IPS-18c (cell line): ENCODE results near the gene ABLIM1.

Experiments used
- H3K4me3 ChIP-seq: 2 replicates; pipeline ENCODE4 v1.7.0; 2013; ENCODE audit warnings: low read depth, mild to moderate bottlenecking, low read length, moderate library complexity; ENCODE audit not compliant: insufficient read depth
- H3K9me3 ChIP-seq: one replicate; pipeline ENCODE4 v1.6.1; 2013; ENCODE audit warnings: mild to moderate bottlenecking, low read length, moderate library complexity; ENCODE audit not compliant: control insufficient read depth, insufficient read depth

Gene ABLIM1

GRCh38 chr10:114444819-114445218, 213.3 kb downstream of the ABLIM1 start:
- H3K4me3 ChIP-seq: no peak overlapping the region
- H3K9me3 ChIP-seq: no peaks in the 10 kb centered on the region

GRCh38 chr10:114442091-114442630, 215.9 kb downstream of the ABLIM1 start:
- Histone ChIP-seq H3K9me3 (no peaks in the 10 kb centered on the region), H3K4me3 (no peak overlapping the region)

- H3K4me3 ChIP-seq: no peak overlapping the region
- H3K9me3 ChIP-seq: no peaks in the 10 kb centered on the region
These were observed 217.0 kb downstream of the ABLIM1 start for GRCh38 chr10:114441107-114441506.

GRCh38 chr10:114437473-114438292, 220.4 kb downstream of the ABLIM1 start:
- H3K9me3 ChIP-seq: no peaks in the 10 kb centered on the region
- H3K4me3 ChIP-seq: no peak overlapping the region

DNA sequence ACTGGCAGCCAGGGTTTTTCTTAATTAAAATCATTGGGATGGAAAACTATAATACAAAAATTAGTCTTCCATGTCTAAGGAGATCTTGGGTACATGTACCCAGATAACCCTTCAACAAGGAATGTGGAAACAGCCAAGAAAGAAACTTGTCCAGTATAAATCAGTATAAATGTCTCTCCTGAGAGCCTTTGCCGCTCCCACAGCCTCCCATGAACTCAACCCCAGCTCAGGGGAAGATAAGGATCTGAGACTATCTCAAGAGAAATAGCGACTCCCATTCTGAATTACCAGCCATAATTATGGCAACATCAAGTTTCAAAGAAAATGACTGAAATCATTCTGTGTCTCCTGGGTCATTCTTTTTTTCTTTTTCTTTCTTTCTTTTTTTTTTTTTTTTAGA, 221.1 kb downstream of the ABLIM1 start:
- H3K4me3 ChIP-seq: no peak overlapping the region
- no peaks in the 10 kb centered on the region for H3K9me3 ChIP-seq

DNA sequence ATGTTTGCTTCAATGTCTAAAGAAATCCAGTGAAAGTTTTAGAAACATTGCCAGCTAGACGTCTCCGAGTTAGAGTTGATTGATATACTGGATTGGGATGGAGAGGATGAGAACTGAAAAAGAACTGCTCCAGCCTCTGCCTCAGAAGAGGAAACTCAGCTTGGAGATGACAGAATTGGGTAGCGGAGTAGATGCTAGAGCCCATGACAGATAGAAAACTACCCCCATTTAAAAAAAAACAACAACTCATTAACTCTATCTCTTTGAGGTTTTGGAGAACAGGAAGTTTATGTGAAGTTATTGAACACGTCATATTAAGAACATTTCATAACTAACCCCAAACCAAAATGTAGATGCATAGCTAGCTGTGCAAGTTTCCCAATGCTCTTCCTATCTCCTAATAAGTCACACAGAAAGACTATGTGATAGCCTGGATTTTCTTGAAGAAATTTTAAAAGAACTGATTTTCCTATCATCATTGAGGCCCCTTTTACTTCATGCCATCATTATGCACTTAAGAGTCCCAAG, 225.4 kb downstream of the ABLIM1 start:
- Histone ChIP-seq H3K4me3 (no peak overlapping the region), H3K9me3 (no peaks in the 10 kb centered on the region)

DNA sequence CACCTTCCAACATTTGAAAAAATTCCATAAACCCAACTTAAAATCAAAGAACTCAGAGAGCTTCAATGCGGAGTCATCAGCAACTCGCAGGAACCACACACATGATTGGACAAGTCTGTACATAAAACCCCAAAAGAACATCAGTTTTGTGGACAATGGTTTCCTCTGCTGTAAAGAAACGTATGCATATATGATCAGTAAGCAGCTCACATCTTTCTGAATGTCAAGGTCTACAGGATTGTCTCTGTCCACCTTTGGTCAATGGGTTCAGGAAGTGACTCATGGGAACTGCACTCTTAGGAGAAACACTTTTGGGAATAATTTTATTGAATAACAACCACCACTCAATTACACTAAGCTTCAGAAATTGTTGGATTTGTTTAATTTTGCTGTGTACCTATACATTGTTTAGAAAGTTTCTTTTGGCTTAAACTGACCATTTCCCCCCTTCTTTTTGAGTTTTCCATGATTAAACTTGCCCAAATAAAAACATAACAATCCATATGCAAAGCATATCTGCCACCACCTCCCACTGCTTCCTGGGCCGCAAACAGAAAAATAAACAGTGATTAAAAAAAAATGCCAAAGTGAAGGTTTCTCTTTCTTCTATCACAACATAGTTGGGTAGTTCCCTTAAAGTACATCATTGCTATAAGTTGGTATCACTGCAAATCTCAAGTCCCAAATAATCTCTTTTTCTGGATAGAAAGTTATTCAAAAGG, 226.5 kb downstream of the ABLIM1 start:
- Histone ChIP-seq H3K9me3 (no peaks in the 10 kb centered on the region), H3K4me3 (no peak overlapping the region)

GRCh38 chr10:114430688-114431413, 227.2 kb downstream of the ABLIM1 start:
- no peak overlapping the region for H3K4me3 ChIP-seq
- no peaks in the 10 kb centered on the region for H3K9me3 ChIP-seq

DNA sequence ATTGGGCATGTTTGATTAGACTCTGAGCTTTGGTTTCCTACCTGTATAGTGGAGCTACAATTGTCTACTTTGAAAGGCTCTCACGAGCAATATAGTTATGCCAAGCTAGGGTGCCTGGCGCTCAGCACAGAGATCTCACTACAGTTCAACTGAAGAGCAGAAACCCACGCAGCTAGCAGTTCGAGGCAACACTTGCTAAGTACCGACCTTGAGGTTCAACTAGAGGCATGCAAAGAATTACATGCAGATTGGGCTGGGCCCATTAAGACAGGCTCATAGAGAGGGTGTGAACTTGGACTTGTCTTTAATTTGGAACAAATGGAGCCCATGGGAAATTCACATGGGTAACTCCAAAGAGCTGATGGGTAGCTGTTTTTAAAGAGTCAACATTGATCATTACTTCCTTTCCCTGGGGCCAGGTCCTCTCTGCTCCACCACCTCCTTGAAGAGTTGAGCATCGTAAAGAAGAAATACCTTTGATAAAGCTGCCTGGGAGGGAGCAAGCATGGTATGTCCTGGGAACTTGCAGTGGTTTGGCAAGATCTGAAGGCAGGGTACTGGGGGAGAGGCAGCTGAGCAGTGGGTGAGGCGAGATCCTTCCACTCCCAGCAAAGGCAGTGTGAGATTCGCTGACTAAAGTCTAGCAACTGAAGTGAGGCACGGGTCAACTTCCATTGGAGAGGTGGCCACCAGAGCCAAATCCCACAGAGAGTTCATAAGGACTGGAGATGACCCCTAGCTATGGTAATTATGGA, 228.3 kb downstream of the ABLIM1 start:
- H3K4me3 ChIP-seq: no peak overlapping the region
- no peaks in the 10 kb centered on the region for H3K9me3 ChIP-seq

GRCh38 chr10:114427124-114427852, 230.8 kb downstream of the ABLIM1 start:
- no peak overlapping the region for H3K4me3 ChIP-seq
- H3K9me3 ChIP-seq: no peaks in the 10 kb centered on the region

GRCh38 chr10:114426476-114426875, 231.6 kb downstream of the ABLIM1 start:
- no peak overlapping the region for H3K4me3 ChIP-seq
- no peaks in the 10 kb centered on the region for H3K9me3 ChIP-seq

DNA sequence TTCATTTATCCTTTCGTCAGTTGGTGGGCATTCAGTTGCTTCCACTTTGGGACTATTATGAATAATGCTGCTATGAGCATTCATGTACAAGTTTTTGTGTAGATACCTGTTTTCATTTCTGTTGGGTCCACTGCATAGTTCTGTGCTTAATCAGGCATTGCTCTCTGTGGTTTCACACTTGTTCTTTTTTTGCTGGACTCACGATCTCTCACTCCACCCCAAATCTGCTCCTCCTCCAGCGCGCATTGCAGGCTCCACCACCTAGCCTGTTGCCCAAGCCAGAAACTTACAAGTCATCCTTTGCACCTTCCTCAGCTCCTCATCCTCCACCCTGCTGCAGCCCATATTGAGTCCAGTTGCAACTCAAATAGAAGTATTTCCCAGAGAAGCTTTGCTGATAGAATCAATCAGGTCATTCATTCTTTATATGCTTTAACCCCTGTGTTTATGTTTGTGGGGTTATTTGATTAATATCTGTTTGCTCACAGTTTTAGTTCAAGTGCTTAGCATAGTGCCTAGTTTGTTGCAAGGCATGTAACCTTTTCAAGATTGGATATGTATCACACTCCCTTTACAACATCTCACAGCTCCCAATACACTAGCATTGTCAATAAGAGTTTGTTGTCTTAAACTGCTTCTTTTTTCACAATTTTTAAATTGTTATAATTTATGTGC, 237.1 kb downstream of the ABLIM1 start:
- no peak overlapping the region for H3K4me3 ChIP-seq
- H3K9me3 ChIP-seq: no peaks in the 10 kb centered on the region

DNA sequence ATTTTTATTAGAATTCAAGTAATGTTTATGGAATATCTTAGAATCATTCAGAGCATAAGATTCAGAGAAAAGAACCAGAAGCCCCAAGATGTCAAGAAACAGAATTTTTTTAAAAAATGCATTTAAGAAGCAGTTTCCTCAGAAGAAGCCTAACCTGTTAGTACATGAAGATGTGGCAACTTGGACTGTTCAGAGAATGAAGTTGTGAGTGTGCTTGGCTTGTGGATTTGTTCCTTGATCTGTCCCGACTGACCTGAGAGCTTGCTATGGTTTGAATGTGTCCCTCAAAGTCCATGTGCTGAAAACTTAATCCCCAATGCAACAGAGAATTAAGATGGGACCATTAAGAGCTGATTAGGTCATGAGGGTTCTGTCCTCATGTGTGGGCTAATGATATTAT, 240.0 kb downstream of the ABLIM1 start:
- no peak overlapping the region for H3K4me3 ChIP-seq
- no peaks in the 10 kb centered on the region for H3K9me3 ChIP-seq

- H3K4me3 ChIP-seq: no peak overlapping the region
- H3K9me3 ChIP-seq: peaks cover 1% of the 10 kb centered on the region
These were observed 244.9 kb downstream of the ABLIM1 start for GRCh38 chr10:114412907-114413797.

DNA sequence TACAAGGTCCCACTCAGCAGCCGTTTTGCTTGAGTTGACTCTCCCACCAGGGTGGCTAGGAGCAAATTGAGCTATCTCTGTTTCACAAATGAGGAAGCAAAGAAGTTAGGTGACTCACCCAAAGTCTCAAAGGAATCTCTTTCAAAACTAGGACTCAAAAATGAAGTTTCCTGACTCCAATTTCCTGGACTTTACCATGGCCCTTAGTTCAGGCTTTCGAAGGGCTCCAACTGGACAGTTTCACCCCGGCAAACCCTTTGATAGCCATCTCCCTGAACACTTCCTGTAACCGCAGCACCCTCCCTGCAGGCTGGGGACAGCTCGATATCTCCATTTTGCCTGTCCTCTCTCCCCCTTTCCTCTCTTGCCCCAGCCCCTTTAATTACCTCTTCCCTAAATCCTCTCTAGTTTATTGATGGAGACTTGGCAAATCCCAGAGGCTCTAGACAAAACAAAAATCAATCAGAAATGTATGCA, 249.1 kb downstream of the ABLIM1 start:
- Histone ChIP-seq H3K4me3 (no peak overlapping the region), H3K9me3 (peaks cover 3% of the 10 kb centered on the region)
